NCI-H2107 treated with DMSO at 0.1 percent for 48 hours (cell line): ENCODE measurements around the gene ZFP62.

ENCODE experiments used
- DNase-seq: peaks from one replicate; lab custom pipeline; 2025; ENCODE audit not compliant: unreplicated experiment; lab: John Stamatoyannopoulos, UW

The ZFP62 gene

DNA sequence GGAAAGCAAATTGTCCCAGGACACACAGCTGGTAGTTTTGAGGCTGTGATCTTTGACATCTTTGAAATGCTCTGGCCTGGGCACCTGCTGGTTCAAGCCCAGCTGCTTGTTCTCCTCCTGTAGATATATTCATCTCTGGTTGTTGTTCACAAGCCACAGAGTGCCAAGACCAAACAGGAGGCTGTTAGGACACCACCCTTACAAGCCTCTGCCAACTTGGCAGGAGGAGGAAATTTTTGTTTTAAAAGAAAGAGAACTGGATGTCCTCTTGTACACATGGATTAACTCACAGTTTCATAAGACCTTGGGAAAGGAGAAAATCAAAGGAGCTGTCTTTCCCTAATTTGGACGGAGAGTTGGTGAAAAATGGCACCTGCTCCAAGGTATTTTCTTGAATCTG, 8.5 kb upstream of the ZFP62 start:
- DNase-seq, result no peak

DNA sequence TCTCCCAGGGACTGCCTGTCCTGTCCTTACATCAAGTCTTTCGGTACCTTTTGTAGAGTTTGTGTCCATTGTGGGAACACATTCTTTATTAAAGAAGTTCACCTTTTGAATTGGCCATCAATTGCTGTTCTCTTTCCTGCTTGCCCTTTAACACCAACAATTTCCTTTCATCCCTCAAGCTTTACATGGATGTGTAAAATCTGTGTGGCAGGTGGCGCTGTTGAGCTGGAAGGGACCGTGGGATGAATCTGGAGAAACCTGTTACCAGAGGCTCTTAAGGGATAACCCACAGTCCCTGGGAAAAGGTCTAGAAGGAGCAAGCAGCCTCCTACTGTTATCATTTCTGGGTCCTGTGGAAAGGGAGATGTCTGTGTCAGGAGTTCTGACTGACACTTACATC, 7.9 kb upstream of the ZFP62 start:
- peak; percentile 46 for DNase-seq

DNA sequence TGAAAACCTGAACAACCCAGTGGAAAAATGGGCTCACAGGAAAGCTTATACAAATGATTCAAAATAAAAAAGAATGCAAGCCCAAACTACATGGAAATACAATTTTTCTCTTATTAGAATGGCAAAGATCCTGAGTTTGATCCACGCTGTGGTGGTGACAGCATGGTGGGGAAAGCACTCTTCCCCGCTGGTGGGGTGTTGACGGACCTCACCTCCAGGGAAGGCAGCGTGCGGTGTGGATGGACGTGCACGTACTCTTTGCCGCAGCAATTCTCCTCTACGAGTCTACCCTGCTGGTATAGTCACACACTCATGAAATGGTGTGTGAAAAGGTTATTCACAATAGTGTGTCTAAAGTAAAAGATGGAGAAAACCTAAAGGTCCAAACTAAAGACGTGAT, 5.9 kb upstream of the ZFP62 start:
- DNase-seq, result no peak

DNA sequence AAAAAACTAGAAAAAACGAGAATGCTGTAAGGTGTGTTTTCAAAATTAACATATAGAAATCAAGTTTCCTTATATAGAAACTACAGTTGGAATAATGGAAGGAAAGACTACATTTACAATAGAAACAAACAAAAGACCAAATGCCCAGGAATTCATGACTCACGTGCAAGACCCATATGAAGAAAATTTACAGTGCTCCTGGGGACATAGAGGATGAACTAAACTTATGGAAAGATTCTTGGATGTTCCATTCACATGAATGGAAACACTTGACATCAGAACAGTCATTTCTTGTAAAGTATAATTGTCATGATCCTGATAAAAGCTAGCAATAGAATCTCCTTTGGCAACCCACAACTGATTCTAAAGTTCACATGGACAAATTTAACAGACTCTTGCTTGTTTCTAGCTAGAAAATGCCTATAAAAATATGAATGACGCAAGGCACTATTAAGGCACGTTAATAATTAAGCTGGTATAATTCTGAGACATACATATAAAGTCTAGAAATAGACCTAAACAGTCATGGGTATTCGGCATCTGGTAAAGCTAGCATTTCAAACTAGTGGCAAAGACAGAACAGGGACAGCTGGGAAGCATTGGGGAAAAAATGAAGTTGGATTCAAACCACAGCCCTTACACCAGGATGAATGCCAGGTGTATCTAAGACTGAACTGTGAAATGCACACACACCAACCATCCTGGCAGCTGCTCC, 5.1 kb upstream of the ZFP62 start:
- no peak for DNase-seq

DNA sequence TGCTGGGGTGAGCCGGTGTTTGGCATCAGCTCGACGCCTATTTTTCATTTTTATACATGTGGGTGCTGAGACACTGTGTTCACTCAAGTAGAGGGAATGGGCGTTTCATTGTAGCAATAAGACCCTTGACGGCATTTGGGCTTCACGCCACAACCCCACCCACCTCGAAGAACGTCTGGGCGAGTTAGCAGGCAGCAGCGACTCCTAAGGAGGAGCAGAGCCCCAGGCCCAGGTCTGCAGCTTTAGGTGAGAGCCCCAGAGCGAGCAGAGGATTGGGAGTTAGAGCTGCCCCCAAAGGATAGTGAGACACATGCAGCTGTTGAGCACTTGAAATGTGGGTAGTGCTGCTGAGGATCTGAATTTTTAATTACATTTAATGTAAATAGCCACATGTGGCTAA, 1.6 kb upstream of the ZFP62 start:
- DNase-seq, result no peak

DNA sequence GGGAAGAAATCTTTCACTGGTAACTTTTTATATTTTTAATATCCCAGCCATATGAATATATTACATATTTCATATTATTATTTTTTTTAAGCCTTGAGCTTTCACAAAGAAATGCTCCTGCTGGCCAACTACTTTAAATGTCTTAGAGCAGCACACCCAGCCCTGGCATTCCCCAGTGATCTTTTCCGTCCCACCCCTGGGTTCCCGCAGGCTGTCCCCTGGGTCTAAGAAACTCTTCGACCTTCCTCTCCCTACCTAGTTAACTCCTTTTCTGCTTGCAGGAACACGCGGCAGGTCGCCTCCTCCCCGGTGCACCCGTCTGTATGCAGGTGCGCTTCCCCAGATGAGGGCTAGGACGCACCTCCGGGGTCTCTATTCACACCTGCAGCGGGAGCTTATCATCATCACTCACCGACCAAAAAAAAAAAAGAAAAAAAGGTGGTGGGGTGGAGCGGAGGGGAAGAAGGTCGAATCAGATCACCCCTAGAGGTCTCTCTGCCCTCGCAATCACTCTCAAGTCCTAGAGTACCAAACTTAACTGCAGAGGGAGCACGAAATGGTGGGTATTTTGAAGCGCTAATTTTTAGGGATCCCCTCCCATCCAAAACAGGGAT, 696 bp downstream of the ZFP62 start:
- DNase-seq, result no peak

DNA sequence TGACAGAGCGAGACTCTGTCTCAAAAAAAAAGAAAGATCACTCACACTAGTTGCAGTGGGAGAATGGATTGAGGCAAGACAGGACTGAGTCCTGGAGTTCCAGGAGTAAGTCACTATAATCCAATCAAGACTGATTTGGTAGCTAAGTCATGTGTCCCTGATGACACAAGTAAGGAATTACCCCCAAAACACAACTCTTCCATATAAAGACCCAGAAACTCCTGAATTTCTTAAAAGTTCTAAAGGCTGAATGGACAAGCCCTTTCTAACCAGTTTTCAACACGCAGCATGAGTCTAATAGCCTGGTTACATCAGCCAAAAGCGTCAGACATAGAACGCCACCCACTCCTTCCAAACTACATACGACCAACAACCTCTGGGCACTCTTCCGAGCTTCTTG, 2.5 kb downstream of the ZFP62 start:
- DNase-seq, result no peak

DNA sequence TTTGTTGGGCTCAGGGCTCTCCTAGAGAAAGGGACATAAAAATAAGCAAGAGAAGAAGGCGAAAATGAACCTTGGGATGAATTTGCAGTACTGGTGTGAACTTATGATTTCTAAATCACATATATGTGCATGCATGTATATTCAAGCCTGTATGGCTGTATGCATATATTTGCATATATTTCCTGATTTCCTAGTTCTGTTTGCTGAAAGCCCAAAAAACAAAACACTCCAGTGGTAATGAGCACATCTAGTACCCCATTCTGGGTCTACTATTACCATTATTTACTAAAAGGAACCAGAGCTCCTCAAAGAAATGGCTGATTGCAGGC, 7.3 kb downstream of the ZFP62 start:
- DNase-seq, result no peak

DNA sequence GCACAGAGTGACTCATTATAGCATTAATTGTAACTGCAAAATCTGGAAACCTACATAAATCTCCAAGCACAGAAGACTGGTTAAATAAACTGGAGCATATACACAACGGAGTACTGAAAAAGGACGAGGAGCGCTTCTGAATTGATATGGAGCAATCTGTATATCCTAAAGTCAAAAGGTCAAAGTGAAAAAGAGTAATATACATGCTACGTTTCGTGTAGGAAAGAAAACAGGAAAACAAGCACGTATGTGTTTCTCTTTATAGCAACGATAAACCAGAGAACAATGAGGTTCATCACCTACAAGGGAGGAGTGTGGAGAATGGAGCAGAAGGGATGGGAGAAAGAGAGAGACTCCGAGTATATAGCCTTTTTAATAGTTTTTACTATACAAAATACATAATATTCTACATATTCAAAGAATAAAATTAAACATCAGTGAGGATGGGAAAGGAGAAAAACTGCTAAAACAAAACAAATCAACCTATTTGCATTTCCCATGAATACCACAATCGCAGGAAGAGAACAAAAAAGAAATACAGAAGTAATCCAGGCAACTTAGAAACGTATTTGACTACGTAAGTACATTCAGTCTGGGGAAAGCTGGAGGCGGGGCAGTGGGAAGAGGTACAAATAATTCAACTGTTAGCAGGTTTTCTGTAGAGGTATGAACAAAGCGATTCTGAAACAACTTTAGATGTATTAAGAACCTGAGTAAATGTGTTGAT, 7.8 kb downstream of the ZFP62 start:
- no peak for DNase-seq

DNA sequence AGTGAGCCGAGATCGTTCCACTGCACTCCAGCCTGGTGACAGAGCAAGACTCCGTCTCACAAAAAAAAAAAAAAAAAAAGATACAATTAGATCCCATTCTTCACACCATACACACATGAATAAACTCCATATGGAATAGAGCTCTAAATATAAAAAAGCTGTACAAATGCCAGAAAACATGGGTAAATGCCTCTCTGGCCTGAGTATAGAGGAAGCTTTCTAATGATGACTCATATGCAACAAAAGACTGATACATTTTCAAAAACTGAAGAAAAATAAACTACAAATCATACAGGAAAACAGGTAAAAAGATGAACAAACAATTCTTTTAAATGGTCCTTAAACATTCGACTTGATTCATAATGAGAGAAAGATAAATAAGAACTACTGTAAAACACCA, 8.6 kb downstream of the ZFP62 start:
- no peak for DNase-seq

DNA sequence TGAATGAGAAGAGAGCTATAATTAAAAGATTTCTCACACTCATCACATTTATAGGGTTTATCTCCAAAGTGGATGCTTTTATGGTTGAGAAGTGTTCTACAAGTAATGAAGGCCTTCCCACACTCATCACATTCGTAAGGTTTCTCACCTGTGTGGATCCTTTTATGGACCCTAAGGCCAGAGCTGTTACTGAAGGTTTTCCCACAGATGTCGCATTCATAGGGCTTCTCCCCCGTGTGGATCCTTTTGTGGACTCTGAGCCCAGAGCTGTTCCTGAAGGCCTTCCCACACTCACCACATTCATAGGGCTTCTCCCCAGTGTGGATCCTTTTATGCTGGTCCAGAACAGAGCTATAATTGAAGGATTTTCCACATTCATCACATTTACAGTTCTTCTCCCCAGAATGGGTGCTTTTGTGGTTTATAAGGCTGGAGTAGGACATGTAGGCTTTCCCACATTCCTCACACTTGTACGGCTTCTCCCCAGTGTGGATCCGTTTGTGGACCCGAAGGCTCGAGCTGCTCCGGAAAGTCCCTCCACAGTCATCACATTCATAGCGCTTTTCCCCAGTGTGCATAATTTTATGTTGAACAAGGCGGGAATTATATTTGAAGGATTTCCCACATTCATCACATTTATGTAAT, 10.5 kb downstream of the ZFP62 start:
- no peak for DNase-seq

DNA sequence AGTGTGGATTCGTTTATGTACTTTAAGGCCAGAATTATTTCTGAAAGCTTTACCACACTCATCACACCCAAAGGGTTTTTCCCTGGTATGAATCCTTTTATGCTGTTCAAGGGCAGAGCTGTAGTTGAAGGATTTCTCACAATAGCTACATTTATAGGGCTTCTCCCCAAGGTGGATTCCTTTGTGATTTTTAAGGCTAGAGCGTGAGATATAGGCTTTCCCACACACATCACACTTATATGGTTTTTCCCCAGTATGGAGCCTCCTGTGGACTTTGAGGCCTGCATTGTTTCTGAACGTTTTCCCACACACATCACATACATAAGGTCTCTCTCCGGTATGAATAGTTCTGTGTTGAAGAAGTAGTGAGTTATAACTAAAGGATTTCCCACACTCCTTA, 11.2 kb downstream of the ZFP62 start:
- DNase-seq, result no peak

DNA sequence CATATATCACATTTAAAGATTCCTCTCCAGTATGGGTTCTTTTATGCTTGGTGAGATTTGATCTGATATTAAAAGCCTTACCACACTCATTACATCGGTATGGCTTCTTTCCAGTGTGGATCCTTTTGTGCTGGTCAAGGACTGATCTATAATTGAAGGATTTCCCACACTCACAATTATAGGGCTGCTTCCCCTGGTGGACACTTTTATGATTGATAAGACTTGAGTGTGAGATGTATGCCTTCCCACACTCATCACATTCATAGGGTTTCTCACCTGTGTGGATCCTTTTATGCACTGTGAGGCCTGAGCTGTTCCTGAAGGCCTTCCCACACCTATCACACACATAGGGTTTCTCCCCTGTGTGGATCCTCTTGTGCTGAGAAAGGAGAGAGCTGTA, 12.2 kb downstream of the ZFP62 start:
- no peak for DNase-seq

DNA sequence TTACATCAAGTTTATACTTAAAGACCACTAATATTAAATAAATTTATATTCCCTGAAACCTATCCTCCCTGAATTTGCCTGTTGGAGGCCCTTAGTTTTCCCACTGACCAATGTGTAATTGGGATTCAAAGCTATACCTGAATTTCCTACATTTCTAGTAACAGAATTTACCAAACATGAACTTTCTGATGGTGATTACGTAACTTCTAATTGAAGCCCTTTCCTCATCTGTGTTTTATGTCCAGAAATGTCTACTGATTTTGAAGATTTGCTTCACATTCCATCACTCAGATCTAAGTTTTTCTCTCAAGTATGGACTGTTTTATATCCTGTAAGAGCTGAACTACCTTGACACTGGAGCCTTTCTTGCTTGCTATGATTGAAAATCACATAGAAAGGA, 12.8 kb downstream of the ZFP62 start:
- DNase-seq, result no peak

DNA sequence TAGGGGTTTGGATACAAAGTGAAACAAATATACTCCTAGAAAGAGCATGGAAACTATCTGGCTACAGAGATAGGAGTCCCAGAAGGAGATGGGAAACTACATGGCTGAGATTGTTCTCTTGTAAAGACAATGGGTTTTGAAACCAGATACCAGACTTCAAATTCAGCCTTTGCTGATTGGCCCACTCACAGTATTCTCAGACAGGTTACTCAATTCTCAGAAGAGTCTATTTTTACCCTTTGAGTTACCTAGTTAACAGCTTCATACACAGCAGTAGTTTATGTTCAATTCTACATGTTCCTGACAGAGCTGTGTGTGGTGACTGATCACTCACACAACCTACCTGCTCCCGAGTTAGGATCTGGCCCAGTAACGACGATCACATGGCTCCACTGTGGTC, 14.1 kb downstream of the ZFP62 start:
- DNase-seq, result no peak

DNA sequence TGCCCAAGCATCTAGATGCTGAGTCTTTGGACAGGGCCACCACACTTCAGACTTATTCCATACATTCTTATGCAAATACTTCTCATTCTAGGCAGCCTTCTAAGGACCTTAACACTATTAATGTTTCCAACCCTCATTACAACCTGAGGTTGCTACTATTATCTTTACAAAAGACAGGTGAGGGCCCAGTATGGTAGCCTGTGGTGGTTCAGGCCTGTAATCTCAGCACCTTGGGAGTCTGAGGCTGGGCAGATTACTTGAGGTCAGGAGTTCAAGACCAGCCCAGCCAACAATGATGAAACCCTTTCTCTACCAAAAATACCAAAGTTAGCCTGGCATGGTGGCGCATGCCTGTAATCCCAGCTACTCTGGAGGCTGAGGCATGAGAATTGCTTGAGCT, 16.2 kb downstream of the ZFP62 start:
- no peak for DNase-seq

DNA sequence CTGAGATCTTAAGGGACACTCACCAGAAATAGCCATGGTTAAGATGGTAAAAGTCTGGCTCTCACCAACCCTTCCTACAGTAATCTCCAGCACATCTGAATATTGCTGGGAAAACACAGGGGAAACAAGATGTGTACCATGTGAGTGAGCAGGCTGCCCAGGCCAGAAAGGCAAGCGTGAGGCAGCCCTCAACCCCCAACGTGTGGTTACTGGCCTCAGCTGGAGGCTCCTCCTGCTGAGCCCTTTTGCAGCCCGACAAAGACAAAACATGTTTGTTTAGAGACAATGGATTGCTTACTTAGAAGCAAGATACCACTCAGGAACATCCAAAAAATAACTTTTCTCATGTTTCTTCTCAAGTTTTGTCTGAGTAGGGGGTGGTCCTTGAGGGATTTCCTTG, 16.6 kb downstream of the ZFP62 start:
- no peak for DNase-seq

DNA sequence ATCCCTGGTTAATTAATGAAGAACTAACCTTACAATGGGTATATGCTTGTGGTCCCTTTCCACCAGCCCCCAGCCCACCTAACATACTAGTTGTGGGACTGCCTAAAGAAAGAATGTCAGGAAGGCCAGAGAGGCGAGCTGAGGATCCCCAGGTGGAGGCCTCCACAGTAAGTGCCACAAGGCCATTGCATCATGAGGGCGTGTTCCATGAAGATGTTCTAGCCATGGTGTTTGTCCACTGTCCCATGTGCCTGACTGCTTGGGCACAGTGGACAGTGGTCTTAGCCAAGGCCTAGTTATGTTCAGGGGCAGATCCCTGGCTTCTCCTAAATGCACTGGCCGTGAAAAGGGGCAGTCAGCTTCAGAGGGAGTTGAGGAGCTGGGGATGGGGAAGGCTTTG, 21.1 kb downstream of the ZFP62 start:
- DNase-seq, result no peak

DNA sequence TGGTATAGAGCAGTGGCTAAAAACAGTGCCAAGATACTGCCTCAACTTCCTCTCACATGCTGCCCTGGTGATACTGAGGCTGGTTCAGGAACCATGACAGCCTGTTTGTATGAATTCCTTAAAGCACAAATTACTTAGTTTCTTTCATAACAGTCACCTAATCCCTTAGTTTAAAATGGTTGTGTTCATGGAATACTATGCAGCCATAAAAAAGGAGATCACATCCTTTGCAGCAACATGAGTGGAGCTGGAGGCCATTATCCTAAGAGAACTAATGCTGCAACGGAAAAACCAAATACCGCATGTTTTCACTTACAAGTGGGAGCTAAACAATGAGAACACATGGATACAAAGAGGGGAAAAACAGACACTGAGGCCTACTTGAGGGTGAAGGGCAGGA, 21.8 kb downstream of the ZFP62 start:
- DNase-seq, result no peak

DNA sequence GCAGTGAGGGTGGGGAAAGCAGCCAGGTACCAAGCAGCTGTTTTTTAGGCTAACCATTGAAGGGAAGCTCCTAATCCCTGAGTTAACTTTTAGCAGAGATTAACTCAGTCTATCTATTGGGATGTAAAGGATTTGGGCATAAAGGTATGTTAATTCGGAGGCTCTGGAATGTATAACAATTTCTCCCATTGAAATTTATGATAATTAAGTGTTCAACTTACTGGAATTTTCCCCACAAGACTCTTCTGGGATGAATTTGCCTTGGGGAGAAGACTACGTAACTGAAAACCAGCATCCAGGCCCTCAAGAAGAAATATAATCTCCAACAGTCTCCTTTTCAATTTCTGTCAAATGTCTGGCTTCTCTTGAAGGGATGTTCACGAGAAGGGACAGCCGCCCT, 23.6 kb downstream of the ZFP62 start:
- no peak for DNase-seq

DNA sequence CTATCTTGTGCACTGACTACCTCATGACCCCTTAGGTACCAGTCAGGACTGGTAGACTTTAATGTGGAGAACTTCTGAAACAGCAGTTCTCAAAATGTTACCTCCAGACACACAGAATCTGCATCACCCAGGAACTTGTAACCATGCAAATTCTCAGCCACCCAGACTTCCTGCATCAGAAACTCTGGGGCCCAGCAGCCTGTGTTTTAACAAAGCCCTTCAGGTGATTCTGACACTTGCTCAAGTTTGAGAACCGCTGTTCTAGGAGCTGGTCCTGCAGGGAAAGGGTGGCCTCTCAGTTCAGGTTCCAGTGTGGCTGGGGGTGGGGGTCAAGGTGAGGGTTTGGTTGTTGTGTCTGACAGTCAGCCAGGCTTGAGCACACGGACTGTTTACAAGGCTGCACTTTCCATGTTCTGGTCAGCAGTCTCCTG, 28.4 kb downstream of the ZFP62 start:
- no peak for DNase-seq
